Vagina (tissue), 2 donors: ENCODE results near the gene PLEKHG7.

Experiments
- POLR2A ChIP-seq, 2 donors: fragments of 450-650 bp; IDR thresholded peaks; one replicate each; pipeline ENCODE4 v1.6.1; 2017; ENCODE audit warnings: antibody characterized with exemption in 2 of 2, mild to moderate bottlenecking in 2 of 2, moderate library complexity in 2 of 2
- POLR2AphosphoS5 ChIP-seq, 2 donors: sonication (generic); formaldehyde crosslinking; IDR thresholded peaks; one replicate each; pipeline ENCODE4 v1.9.0; 2017; ENCODE audit warnings: antibody characterized with exemption in 2 of 2, mild to moderate bottlenecking in 2 of 2, low read depth in 1 of 2; ENCODE audit not compliant: insufficient read depth in 1 of 2
- TF ChIP-seq, protein P1 (sequence below), 3 experiments: fragments of 450-650 bp in 2 of 3; fragments of 200-600 bp in 1 of 3; sonication (generic) in 1 of 3; IDR thresholded peaks; one replicate each; pipeline ENCODE4 v1.5.1; 2017 to 2019; ENCODE audit warnings: antibody characterized with exemption in 3 of 3, mild to moderate bottlenecking in 2 of 3, moderate library complexity in 2 of 3

DNA sequence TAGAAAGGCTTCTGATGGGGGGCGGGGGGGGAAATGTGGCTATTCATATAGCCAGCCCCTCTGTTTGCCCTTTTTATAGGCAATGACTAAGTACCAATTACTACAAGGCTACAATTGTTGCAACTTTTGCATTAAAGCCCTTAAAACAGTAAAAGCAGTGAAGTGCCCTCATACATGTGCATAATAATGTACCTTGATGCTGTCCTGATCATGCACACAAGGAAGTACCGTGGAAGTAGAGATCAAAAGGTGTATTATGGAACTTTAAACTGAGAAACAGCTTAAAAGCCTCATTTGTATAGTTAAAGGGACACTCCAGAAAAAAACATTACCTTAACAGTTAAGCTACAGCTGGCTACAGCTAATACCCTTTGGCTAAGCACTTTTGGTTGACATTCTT lies 111.8 kb downstream of the PLEKHG7 start:
- TF ChIP-seq, protein P1, sequence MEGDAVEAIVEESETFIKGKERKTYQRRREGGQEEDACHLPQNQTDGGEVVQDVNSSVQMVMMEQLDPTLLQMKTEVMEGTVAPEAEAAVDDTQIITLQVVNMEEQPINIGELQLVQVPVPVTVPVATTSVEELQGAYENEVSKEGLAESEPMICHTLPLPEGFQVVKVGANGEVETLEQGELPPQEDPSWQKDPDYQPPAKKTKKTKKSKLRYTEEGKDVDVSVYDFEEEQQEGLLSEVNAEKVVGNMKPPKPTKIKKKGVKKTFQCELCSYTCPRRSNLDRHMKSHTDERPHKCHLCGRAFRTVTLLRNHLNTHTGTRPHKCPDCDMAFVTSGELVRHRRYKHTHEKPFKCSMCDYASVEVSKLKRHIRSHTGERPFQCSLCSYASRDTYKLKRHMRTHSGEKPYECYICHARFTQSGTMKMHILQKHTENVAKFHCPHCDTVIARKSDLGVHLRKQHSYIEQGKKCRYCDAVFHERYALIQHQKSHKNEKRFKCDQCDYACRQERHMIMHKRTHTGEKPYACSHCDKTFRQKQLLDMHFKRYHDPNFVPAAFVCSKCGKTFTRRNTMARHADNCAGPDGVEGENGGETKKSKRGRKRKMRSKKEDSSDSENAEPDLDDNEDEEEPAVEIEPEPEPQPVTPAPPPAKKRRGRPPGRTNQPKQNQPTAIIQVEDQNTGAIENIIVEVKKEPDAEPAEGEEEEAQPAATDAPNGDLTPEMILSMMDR (IDR thresholded peaks at IDR 0.05) = no peak
- TF ChIP-seq POLR2AphosphoS5 (IDR thresholded peaks at IDR 0.05; ENCODE audit: insufficient read depth in 1 of 2, low read depth in 1 of 2) (no peak), POLR2A (IDR thresholded peaks at IDR 0.05) (no peak)
